ENCODE data around the gene TNFRSF1B. TPM values are rescaled to one million over a fixed set of nuclear protein-coding genes. Genes with fewer than 3 reads are reported as not detected.

Gene TNFRSF1B
- total RNA-seq, 1 donor from 2014 or later: 3.8 TPM

DNA sequence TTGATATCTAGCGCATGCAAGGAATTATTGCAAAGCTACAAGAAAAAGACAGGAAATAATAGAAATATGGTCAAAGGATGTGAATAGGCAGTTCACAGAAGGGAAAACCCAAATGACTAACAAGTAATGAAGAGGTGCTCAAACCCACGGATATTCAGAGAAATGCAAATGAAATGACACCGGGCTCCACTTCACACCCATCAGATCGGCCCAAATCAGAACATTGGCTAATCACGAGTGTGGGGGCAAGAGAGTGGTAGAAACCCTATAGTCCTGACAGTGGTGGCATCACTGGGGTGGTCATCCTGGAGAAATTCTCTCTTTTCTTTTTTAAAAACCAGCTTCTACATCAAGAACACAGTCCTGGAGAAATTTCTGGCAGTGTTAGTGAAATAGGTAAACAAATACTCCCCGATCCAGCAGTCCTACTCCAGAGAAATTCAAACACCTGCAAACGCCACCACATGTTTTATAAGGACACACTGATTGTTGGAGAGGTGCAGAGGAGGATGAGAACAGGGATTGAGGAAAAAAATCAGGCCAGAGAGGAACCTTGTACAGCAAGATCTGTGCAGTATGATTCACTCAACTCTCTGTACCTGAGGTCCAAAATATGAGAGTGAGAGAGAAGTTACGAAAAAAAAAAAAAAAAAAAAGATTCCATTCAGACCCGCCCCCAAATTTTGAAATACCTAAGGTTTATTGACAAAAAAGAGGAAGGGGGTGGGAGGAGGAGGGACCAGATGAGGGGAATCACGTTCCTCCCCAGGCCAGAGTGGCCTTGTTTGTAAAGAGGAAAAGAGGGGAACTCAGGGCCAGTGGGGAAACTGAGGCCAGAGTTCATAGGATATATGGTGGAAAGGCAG, 9.2 kb upstream of the TNFRSF1B start:
- no peak for DNase-seq (ENCODE audit: low read depth in 2 of 2)

DNA sequence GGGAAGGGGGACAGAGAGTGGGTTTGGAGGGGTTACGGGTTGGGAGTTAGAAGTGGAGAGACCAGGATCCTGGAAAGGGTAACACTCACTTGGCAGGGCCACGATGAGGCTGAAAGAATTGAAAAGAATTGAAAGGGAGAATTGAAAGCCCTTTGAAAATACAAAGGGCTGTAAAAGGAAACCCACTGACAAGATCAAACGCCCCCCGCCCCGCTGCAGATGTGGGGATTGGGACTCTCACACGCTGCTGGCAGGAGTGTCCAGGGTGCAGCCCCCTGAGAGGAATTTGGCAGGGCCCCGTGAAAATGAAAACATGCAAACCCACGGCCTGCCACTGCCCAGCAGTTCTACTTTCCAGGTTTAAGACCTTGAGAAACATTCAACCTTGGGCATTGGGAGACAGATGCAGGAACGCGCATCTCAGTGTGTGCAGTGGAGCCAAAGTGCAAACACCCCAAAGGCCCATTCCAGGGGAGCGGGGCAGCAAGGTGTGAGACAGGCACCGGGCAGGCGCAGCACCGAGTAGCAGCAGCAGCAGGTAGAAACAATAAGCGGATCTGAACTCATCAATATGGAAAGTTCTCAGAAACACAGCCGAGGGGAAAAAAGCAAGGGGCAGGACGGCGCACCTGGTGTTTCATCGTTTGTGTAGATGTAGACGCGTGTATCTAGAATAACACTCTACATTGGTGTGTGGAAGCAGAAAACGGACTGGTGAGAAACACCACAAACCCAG, 8.3 kb upstream of the TNFRSF1B start:
- no peak for DNase-seq (ENCODE audit: low read depth in 2 of 2)

DNA sequence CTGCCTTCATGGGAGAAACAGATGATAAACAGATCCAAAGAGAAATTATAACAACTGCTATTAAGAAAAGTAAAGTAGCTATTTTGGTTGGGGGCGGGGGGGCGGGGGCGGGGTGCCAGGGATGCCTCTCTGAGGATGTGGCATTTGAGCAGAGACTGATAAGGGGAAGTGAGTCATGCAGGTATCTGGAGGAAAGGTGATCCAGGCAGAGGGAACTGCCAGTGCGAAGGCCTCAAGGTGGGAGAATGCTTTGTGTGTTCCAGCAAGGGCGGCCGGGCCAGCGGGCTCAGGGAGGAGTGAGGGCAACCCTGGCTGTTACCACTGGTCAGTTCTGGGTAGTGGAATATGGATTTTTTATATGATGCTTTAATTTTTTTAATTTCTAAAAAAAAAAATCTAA, 7.0 kb upstream of the TNFRSF1B start:
- DNase-seq (ENCODE audit: low read depth in 2 of 2): no peak

DNA sequence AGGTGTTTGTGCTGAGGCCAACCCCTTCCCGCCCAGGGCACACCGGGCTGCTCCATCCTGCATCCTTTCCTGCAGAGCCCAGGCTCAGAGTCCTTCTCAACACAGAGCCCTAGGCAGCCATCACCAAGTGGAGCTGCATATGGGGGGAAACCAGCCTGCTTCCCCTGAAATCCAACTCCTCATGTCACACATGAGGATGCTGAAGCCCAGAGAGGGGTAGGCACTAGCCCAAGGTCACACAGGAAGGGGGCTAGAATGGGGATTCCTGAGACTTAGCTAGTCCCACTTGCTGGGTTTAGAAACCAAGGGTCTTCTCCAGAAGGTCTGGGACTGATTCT, 5.5 kb upstream of the TNFRSF1B start:
- no peak for DNase-seq (ENCODE audit: low read depth in 2 of 2)

DNA sequence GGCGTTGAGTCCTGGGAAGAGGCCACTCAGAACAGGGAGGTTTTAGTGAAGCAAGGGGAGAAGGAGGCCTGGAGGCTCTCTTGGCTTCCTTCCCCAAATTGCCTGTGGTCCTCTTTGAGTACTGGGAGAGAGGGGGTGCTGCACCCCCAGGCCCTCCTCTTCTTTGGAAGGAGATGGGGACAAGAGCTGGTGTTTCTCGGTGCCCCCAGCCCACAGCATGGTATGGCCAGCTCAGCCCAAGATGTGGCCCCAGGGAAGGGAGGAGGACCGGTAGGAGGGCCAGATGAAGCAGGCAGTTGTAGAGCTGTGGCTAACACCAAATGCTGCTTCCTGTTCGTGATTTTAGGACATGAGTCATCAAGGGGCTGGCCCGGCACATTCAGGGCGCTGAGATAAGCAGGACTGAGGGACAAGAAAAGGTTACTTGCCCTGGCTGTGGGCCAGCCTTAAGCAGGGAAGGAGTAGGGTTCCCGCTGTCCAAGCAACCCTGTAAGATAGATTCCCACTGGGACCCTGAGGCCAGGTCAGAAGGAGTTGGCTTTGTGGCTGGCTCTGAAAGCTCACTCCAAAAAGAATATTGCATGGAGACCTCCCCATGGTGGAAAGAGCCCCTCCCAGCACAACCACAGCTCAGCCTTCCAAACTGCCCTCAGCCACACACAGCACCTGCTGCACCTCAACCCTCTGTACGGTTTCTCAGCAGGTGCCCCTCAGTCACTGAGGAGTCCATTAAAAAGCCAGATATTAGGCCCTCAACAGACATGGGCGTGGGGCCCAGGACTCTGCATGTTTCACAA, 4.9 kb upstream of the TNFRSF1B start:
- DNase-seq (ENCODE audit: low read depth in 2 of 2): peak; percentile 82 to 95

DNA sequence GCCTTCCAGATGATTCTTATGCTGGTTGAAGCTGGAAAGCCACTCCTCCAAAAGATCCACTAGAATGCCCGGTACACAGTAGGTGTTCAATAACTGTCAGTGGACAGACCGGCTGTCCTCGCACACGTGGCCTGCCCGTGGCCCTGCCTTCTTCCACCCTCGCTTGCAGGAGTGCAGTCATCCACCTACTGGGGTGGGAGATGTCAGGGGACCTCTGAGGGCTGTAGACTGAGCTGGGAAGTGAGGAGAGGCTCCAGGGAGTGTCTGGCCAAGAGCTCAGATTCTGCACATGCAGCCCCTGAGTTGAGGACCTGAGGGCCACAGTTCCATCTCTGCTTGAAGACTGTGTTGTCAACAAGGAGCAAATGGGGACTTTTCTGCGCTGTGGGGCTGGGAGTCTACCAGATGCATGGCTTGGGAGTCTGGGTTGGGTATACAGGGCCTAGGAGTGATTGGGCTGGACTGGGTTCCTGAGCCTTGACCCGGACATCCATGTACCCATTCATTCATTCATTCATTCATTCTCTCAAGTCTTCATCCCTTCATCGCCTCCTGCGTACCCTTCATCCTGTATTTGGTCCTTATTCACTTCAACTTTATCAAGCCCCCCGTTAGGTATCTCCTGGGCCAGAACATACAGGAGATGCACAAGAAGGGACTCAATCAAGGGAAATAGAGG, 4.2 kb upstream of the TNFRSF1B start:
- no peak for DNase-seq (ENCODE audit: low read depth in 2 of 2)

DNA sequence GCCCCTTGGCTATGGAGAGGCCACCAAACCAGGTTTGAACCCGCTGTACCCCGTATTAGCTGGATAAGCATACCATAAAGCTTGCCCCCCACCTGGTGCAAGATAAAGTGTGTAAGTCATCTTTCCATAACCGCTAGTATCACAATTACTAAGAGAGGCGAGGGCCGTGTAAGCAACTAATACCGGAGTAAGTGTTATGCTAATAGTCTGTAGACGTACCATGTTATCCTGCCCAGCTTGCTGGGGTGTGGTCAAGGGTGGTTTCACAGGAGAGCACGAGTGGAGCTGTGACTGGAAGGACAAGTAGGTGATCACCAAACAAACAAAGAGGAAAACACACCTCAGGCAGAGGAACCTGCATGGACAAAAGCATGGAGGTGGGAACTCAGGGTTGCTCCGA, 3.6 kb upstream of the TNFRSF1B start:
- DNase-seq (ENCODE audit: low read depth in 2 of 2): no peak

DNA sequence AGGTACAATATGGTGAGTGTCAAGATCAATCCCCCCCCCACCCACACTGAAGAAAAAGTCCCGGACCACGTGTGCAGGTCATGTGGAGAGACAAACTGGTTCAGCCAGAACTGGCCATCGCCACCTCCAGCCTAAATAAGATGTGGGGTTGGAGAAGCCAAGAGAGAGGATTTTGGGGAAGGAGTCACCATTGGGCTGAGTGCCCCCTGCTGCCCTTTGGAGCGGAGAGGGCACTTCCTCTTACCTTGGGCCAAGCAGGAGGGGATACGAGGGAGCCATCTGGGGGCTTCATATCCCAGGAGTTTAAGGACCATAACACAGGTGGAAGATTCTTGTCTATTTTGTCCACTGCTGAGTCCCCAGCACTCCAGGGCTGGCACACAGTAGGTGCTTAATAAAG, 2.6 kb upstream of the TNFRSF1B start:
- DNase-seq (ENCODE audit: low read depth in 2 of 2): no peak

DNA sequence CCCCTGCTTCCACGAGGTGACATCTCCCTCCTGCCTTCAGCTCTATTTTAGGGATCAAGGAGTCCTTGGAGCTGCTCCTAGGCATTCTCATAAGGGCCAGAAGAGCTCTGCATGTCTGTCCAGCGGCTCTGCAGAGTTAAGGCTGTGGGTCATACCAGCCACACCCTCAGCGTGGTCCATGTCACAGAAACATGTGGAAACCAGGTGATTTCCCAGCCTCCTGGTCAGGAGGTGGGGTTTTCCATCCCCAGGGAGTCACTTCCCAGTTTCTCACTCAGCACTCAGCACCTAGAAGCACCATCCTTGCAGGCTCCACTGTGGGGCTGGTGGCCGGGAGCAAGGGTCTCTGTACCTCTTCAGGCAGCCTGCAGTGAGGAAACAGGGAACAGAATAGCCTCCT, 1.4 kb upstream of the TNFRSF1B start:
- DNase-seq (ENCODE audit: low read depth in 2 of 2): no peak

DNA sequence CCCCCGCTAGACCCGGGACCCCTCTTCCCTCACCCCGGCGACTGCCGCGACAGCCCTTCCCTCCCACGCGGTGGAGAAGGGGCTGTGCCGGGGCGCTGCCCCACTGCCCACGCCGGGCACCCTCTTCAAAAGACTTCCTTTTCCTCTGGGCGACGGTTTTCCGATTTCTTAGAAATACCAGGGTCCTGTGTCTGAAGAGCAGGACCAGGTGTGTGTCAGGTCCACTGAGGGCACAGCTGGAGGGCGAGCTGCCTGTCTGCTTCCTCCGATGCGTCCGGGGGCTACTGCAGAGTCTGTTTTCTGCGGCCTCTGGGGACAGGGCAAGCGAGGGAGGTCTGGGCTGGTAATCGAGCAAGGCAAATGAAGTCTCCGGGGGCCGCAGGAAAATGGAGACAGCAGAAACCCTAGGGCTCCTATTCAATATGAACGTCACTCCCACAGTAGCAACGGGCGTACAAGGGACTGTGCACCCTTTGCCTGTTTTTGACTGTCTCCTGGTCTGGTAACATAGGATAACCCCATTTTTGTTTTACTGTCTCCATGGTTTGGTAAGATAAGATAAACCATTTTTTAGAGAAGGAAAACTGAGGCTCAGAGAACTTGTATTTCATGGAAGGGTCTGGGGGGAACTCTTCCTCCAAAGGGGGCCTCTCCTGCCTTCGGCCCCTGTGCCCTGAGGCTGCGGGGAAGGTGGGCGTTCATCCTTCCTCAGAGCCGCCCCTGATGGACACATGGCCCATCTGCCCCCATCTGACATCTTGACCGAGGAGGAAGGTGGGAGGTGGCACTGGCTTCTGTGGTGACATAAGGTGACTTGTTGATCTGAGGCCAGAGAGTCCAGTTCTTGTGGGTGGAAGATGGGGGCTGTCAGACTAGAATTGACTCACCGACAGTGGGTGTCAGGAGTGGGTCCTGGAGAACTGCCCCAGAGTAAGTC, 970 bp downstream of the TNFRSF1B start:
- DNase-seq (ENCODE audit: low read depth in 2 of 2): no peak

DNA sequence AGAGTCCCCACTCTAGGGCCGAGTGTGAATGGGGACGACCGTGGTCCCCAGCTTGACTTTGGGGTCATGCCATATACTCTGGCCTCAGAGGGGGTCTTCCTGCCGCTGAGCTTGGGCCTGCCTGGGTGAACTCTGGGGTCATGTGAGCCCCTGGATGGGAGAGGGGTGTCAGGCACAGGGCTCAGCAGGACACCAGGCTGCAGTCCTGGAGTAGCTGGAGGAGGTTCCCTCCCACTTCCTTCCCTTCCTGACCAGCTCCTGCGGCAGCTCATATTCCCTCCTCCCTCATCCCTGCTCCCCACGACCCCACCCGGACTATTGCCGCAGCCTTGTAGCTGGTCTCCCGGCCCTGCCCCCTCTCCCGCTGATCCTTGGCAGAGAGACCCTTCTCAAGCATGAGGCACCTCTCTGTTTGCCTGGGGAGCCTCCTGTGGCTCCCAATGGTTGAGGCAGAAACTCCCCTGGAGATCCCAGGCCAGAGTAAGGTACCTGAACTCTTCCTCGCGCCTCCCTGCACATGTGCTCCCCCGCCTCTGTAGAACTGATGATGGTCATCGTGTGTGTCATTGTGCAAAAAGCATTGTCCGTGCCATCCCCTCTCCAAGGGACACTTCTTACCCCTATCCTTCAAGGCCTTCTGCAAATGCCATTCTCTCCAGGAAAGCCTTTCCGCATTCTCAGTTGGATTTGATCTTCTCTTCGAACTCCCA, 1.8 kb downstream of the TNFRSF1B start:
- peak in 1 of 2 donors; percentile 53 for DNase-seq (ENCODE audit: low read depth in 2 of 2)

DNA sequence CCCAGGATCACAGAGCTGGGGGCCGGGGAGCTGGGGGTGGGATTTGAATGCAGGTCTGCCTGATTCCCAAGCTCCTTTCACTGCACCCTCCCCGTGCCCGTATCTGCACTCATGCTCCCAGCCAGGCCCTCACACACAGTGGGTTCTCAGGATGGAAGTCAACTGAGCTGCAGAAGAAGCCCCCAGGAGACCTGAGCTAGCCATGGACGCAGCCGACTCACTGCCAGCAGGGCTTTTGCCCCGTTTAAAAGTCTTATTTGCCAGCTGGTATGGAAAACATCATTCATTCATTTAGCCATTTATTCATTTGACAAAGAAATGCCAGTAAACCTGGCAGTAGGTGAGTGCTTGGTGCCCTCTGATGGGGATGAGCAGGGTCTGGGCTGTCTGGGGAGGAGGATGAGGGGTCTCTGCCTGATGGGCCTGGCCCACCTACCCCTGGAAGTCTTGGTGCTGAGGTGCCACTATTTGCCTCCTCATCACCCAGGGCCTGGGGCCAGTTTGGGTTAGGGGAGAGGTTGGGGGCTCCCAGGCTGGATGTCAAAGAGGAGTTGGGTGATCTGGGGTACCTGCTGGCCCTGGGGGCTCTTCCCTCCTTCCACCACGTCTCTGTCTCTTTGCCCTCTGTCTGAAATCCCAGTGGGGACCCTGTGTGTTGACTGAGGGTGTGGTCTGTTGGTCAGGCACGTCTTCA, 2.8 kb downstream of the TNFRSF1B start:
- no peak for DNase-seq (ENCODE audit: low read depth in 2 of 2)

DNA sequence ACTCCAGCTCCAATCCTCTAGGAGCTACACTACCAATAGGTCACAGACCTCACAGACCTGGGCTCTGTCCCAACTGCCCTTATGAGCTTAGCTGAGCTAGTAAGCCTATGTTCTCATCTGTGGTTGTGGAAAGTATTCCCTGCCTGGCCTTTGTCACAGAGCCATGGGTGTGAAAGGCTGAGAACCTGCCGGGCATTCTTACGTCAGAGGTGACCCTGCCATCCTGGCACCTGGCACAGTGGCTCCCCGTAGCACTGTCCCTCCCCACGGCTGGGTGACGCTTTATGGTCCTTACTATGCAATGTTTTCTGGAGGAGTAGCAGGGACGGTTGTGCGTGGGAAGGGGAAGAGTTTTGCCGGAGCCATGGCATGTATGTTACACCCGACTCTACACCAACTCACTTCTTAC, 3.5 kb downstream of the TNFRSF1B start:
- DNase-seq (ENCODE audit: low read depth in 2 of 2): no peak

DNA sequence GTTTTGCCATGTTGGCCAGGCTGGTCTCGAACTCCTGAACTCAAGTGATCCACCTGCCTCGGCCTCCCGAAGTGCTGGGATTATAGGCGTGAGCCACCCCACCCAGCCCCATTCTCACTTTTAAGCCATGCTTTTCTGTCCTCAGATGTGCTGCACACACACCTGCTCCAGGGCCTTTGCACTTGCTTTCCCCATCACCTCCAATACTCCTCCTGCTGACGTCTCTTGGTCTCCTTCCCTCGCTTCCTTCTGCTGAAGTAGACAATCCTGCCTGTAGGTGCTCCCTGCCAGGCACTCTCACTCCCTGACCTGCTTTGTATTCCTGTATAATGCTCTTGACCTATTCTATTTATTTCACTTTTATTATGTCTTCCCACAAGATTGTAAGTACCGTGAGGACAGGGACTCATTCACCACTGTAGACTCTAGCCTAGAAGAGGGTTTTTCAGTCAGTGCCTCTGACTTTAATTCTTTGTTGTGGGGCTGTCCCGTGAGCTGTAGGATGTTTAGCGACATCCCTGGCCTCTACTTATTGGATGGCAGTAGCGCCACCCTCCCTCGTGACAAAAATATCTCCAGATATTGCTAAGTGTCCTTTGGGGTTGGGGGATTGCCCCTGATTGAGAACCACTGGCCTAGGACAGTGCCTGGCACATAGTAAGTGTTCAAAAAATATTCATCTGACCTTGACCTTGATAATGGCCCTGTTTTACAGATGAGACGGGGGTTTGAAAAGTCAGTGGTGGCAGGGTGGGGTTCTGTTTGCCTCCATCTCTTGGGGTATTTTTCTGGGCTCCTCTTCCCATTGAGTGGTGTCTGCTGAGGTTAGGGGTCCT, 4.6 kb downstream of the TNFRSF1B start:
- no peak for DNase-seq (ENCODE audit: low read depth in 2 of 2)

DNA sequence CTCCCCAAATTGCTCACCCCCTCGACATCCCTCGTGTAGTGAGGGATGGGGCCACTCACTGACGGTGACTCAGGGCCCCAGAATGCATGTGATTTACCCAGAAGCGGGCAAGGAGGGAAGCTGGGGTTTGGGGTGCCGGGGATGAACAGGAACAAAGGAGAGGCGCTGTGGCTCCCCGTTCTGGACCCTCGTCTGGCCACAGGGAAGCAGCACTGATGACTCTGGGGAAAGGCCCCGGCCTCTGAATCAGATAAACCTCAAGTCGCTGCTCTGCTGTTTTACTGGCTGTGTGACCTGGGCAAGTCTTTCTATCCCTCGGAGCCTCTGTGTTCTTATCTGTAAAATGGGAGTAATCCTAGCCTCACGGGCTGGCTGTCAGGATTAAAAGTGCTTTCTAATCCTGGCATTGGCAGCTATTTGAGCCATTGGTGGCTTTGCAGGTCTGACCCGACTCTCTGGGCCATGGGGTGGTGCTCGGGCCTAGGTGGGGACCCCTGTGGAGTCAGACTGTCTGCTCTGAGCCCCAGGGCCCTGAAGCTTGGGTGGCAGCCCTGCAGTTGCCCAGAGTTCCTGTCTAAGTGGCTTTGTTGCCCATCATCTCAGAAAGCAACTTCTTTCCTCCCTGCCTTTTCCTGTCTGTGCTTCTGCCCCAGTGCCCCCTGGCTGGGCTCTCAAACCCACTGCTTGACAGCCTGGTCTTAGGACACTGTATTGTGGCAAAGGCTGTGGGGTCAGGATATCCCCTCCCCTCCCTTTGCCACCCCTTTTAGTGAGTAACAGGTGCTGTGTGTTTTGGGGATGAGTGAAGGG, 5.5 kb downstream of the TNFRSF1B start:
- DNase-seq (ENCODE audit: low read depth in 2 of 2): no peak

DNA sequence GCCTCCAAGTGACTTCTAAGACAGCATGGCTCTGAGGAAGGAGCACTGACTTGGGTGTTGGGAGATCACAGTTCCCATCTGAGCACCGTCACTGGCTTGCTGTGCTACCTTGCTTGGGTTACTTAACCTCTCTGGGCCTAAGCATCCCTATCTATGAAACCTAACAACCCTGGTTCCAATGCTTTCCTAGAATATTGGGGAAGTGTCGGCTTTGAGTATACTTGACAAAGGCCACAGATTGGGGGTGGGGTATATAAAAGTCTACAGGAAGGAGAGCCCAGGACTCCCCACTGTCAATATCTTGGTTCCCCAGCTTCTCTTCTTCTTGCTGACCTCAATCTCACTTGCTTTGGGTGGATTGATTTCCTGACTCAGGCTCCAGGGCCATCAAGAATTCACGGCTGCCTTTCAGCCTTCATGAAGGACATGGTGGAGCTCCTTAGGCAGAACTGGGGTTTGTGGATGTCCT, 6.3 kb downstream of the TNFRSF1B start:
- no peak for DNase-seq (ENCODE audit: low read depth in 2 of 2)

DNA sequence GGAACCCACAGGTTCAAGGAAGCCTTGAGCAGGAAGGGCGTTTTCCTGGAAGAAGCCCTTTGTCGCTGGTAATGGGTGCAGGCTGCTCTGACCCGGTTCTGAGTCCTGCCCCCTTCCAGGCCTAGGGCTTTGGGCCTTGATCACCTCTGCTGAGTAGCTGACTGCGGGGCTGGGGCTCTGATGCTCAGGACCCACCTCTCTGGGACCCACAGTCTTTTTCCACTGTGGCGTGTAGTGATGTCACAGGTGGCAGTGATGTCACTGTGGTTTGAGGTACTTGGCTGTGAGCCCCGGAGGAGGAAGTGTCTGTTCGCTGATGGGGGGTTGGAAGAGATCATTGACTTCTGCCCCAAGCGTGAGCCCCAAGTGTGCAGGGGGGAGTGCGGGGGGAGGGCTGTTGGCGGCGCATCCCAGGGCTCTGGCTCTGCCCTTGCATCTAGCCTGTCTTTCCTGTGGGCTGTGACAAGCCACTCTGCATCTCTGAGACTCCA, 6.9 kb downstream of the TNFRSF1B start:
- DNase-seq (ENCODE audit: low read depth in 2 of 2): no peak

Measured in lung microvascular endothelial cell (primary cell).